GM20431 (cell line): Measurements from ENCODE around the gene CCDC85C.

Experiments used
- in situ Hi-C: fragments of 300-500 bp; cut with MseI, MboI; formaldehyde crosslinking; loops from one replicate; pipeline ENCODE4 v1.15.0; 2020; ENCODE audit warnings: low sequenced_read_pairs; ENCODE audit not compliant: unreplicated experiment

The CCDC85C gene

DNA sequence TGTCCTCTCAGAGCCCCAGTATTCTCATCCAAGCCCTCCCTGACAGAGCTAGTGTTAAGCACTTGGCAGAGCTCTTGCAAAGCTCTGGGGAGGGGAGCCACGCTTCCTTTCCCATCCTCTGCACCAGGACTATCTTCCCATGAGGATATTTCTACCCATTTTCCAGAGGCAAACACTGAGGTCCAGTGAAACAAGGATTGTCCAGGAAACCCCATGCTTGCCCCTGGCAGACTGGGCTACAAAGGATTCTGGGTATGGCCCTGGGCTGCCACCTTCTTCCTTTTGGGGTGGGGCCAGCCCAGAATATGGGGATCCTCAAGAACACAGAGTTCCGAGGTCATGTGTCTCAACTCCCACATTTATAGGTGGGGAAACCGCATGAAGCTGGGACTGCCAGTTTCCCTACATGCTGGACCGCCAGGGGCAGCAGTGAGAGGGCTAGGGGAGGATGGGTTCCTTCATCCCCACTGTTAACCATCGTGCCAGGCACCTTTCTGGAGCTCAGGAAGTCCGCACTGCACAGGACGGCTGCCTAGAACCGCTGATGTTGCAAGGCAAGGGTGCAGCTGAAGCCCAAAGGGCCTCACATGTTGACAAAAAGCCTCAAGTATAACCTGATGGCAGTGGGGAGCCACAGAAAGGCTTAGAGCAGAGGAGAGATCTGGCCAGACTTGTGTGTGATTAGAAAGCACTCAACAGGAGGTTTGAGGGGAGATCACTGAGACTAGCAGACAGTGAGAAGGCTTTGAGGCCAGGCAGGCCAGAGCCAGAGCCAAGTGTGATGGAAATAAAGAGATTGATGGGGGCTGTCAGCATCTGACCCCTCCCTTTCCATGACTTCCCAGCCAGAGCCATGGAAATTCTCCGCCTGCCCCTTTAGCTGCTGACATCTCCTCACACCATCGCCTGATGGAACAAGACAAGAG is 5.5 kb upstream of the CCDC85C start:
- in situ Hi-C loops = no loop called here

GRCh38 chr14:99608591-99608990 is 4.6 kb upstream of the CCDC85C start:
- in situ Hi-C loops = no loop called here

DNA sequence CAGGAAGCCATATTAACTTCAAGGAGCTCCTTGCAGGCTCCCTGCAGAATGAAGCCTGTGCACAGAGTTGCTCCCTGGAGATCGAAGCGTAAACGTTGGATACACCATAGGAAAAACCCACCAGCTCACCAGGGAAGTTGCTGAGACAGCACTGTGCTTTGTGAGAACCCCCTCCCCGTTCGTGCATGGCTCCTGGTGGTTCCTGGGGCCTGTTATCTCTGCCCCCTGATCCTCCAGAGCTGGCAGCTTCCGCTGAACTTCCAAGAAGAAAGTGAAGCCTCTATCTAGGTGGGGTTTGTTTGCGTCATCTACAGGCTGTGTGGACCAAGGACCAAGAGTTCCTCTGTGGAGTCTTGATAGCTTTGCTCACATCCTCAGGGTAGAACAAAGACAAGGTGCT is 2.4 kb upstream of the CCDC85C start:
- in situ Hi-C loops = no loop called here

GRCh38 chr14:99605299-99605961 is 1.4 kb upstream of the CCDC85C start:
- in situ Hi-C loops = no loop called here

DNA sequence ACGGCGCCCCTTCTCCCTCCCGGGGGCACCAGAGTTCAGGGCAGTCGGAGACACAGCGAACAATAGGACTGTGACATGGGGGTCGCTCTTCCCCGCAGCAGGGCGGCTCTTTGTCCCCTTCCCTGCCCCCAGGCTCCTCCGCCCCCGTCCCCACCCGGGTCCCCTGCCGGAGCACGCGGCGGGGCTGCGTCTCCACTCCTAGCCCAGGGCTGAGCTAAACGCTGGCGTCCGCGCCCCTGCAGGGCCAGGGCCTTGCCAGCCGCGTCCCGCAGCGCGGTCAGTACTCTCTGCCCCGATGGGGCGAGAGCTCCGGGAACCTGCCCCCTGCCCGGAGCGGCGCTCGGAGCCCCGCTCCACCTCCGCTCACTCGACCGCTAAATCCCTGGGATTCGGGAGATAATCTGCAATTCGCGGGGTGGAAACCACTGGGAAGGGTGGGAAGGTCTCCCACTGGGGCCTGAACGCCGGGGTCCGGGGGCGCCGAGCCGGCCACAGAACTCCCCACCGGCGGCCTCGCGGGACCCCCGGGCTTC is 825 bp upstream of the CCDC85C start:
- in situ Hi-C loops = no loop called here

DNA sequence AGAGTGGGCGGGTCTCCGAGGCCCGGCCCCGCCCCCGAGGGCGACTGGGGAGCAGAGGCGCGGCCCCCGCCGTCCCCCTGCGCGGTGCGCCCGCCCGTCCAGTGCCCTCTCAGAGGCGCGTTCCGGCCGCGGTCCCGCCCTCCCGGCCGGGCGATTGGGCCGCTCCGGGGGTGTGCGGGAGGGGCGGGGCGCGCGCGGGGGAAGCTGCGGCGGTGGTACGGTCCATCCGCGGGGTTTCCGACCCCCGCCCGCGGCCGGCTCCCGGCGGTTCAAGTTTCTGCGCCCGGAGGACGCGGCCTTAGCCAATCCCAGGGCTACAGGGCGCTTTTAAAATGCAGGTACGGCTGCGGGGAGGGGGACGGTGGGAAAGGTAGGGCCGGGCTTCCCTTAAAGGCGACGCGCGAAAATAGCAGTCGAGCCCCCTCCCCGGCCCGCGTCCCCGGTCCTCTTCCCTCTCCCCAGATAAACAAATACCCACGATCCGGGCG is 315 bp upstream of the CCDC85C start:
- in situ Hi-C loops = no loop called here

GRCh38 chr14:99602788-99603415 is 1.1 kb downstream of the CCDC85C start:
- in situ Hi-C loops = no loop called here

DNA sequence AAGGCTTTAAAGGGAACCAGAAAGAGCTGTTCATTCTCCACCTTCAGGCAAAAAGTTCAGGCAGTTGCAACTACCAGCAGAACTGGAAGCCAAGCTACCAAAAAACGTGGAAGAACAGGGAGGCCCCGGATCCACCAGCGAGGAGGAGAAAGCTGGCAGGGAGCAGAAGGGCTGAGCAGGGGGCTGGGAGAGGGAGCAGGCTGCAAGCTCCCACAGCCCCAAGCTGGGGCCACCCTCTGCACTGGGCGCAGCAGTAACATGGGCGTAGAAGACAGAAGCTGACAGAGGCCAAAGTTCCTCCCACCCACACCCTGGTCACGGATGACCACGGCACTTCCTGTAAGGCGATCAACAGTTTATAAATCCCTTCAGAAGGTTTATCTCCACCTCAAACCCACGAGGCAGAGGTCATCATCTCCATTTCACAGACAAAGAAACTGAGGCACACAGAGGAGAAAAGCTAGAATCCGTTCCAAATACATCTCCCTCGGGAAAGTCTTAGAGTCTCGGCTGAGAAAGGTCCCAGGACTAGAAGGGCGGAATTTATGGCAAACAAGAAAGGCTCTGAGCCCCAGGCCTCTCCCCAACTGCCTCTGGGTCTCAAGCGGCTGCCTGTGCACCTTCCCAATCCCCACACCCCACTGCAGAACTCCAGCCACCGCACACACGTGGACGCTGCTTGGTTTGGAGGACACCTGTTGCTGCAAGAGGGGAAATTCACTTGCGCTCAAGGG is 1.8 kb downstream of the CCDC85C start:
- in situ Hi-C loops = no loop called here

- in situ Hi-C loops = no loop called here
These were observed 2.6 kb downstream of the CCDC85C start for GRCh38 chr14:99601361-99601831.

- in situ Hi-C loops = no loop called here
These were observed 3.6 kb downstream of the CCDC85C start for GRCh38 chr14:99600232-99600888.

DNA sequence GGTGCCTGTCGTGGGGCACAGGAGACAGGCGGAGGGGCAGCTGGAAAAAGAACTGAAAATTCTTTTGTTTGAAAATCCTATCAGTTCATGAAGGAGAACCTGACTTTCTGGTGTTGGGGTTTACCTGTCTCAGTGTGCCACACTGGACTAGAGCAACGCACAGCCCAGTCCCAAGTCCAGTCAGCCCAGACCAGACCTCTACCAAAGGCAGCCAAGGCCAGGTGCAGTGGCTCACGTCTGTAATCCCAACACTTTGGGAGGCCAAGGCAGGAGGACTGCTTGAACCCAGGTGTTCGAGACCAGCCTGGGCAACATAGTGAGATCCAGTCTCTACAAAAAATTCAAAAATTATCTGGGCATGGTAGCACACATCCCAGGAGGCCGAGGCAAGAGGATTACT is 4.6 kb downstream of the CCDC85C start:
- in situ Hi-C loops = no loop called here

DNA sequence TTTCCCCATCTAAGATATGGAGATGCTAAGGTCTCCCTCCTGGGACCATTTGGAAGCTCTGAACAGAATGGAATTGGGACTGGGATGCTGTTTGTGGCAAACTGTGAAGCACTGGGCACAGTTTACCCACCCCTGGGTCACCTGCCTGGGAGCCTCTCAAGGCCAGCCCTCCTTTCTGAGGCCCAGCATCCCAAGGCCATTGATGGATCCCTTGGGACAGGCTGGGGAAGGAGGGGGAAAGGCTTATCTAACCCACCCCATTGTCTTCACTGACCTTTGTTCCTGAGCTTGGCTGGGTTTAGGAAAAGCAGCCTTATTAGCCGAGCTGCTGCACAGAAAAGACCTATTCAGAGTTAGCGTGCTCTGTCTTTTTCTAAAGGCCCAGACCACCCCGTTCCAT is 5.2 kb downstream of the CCDC85C start:
- in situ Hi-C loops = no loop called here

- in situ Hi-C loops = no loop called here
These were observed 6.0 kb downstream of the CCDC85C start for GRCh38 chr14:99597911-99598600.

- in situ Hi-C loops = no loop called here
These were observed 7.2 kb downstream of the CCDC85C start for GRCh38 chr14:99596772-99597171.

GRCh38 chr14:99596071-99596627 is 7.9 kb downstream of the CCDC85C start:
- in situ Hi-C loops = no loop called here

DNA sequence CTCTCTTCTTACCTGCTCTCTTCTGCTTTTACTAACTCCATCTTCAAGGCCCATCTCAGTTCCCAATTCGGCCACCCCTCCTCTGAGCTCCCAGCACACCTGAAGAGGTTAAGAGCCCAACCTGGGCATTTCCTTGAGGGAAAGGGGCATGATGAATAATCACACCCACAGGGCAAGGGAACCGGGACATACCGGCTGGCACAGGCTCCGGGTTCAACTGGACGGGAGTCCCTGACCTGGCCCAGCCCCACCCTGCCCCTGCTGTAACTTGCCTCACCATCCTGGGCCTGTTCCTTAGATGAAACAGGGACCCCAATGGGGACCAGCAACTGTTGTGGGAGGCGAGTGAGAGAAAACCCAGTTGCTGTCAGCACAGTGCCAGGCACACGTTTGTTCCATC is 8.5 kb downstream of the CCDC85C start:
- in situ Hi-C loops = no loop called here

DNA sequence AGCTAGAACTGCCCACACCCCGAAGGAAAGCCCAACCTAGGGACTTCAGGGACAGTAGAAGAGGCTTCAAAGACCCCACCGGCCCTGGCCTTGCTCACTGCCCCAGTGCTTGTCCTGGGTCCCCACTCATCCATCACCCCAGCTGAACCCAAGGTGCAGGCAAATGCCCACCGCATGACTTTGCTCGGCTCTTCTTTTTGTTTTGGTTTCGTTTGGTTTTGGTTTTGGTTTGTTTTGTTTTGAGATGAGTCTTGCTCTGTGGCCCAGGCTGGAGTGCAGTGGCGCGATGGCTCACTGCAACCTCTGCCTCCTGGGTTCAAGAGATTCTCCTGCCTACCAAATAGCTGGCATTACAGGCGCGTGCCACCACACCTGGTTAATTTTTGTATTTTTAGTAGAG is 9.0 kb downstream of the CCDC85C start:
- in situ Hi-C loops = no loop called here
